ENCODE data around the gene ANKRD50.

ANKRD50 gene

DNA sequence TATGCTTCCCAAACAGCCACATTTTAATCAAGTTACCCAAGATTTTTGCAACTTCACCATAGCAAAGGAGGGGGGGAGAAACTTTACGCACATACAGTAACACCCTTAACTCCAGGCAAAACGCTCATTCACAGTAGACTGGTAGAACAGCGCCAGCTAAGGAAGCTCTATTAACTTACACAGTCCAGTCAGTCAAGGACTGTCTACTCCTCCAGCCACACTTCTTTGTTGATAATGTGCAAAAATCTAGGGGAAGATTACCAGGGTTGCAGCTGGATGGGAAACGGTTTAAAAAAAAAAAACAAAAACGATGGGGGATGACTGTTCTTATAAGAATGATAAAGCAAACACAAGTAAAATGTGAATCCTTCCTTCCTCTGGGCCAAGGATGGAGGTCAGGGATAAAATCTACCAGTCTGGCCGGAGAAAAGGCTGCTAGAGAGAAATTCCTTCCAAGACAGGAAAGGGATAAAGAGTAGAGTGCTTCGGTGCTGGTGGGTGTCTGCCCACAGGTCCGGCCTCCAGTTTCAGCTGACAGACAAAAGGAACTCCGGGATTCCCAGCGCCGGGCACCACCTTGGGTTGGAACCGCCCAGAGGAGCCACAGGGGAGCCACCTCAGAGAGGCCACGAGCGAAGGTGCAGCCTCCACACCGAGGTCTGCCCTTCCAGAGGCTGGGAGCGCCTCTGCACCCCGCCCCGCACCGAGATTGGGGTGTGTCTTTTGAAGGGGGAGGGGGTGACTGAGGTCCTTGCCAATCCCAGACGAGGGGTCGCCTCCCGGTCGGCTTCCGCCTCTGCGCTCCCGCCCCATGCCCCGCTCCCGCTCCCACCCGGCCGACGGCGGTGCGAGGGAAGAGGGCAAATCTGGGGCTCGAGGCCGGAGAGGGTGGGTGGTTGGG is 811 bp downstream of the ANKRD50 start:
- peak; percentile 71 for DNase-seq
- H3K4me3 ChIP-seq (ENCODE audit: low read depth, low read length): peak overlapping the region; percentile 91
- H3K4me1 ChIP-seq: peaks cover 7% of the 10 kb centered on the region; the same call in 1 of the 2 replicates
- no peaks in the 10 kb centered on the region for H3K9me3 ChIP-seq
- H3K27me3 ChIP-seq: no peaks in the 10 kb centered on the region
- TF ChIP-seq, protein P1, sequence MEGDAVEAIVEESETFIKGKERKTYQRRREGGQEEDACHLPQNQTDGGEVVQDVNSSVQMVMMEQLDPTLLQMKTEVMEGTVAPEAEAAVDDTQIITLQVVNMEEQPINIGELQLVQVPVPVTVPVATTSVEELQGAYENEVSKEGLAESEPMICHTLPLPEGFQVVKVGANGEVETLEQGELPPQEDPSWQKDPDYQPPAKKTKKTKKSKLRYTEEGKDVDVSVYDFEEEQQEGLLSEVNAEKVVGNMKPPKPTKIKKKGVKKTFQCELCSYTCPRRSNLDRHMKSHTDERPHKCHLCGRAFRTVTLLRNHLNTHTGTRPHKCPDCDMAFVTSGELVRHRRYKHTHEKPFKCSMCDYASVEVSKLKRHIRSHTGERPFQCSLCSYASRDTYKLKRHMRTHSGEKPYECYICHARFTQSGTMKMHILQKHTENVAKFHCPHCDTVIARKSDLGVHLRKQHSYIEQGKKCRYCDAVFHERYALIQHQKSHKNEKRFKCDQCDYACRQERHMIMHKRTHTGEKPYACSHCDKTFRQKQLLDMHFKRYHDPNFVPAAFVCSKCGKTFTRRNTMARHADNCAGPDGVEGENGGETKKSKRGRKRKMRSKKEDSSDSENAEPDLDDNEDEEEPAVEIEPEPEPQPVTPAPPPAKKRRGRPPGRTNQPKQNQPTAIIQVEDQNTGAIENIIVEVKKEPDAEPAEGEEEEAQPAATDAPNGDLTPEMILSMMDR (IDR thresholded peaks at IDR 0.05; ENCODE audit: low read depth, low read length): peak; percentile 43
- H3K36me3 ChIP-seq: peaks cover 4% of the 10 kb centered on the region; the same call in 1 of the 2 replicates

DNA sequence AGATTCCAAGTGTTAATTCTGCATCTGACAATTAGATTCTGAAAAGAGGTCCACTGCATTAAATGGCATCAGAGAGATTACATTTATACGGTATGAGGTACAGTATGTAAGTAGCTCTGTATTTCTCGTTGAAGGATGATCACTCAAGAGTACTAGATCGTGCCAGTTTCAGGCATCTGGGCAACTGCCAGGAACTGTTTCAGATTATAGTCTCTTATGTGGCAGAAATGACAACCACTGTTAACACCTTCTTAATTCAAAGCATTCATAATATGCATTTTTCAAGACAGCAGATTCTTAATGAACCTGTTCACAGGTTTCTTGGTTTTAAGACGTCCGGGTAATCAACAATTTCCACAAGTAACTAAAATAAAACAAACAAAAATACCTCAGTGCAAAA is 1.6 kb downstream of the ANKRD50 start:
- H3K9me3 ChIP-seq: no peaks in the 10 kb centered on the region
- H3K27me3 ChIP-seq: no peaks in the 10 kb centered on the region
- H3K4me1 ChIP-seq: peaks cover 7% of the 10 kb centered on the region; the same call in 1 of the 2 replicates
- peaks cover 4% of the 10 kb centered on the region; the same call in 1 of the 2 replicates for H3K36me3 ChIP-seq
- no peak for DNase-seq
- TF ChIP-seq, protein P1 (IDR thresholded peaks at IDR 0.05; ENCODE audit: low read depth, low read length): no peak
- peak overlapping the region; percentile 91 for H3K4me3 ChIP-seq (ENCODE audit: low read depth, low read length)

DNA sequence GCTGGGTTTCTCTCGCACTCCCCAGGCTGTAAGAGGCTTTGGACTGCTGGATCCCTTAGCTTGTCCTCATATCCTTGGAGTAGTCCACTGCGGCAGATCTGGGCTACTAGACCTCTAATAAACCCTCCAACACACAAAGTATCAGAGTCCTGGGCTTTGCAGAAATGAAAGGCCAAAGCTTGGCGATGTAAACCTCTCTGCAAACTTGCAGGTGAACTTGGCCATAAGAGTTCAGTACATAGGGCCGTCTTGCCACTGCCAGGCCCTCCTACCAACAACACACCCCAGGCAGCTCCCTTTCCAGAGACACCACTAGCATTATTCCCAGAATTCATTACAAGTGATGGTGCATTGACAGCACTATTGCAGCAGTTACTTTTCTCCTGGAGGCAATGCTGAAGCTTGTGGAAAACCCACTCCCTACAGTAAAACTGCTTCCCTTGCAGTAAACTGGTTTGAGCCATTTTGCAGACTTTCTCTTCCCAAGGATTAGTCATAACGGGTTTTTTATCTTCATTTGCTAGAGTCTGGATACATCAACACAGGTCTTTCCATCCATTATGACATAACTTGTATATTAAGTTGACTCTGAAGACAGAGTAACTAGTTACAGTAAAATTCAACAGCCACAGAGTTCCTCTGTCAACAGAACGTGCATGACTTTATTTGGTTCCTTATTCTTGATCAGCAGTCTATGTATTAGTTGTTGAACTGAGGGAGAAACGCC is 2.4 kb downstream of the ANKRD50 start:
- TF ChIP-seq, protein P1 (IDR thresholded peaks at IDR 0.05; ENCODE audit: low read depth, low read length): no peak
- peaks cover 7% of the 10 kb centered on the region; the same call in 1 of the 2 replicates for H3K4me1 ChIP-seq
- H3K4me3 ChIP-seq (ENCODE audit: low read depth, low read length): peak overlapping the region; percentile 91
- H3K27me3 ChIP-seq: no peaks in the 10 kb centered on the region
- DNase-seq: no peak
- H3K36me3 ChIP-seq: peaks cover 4% of the 10 kb centered on the region; the same call in 1 of the 2 replicates
- no peaks in the 10 kb centered on the region for H3K9me3 ChIP-seq

DNA sequence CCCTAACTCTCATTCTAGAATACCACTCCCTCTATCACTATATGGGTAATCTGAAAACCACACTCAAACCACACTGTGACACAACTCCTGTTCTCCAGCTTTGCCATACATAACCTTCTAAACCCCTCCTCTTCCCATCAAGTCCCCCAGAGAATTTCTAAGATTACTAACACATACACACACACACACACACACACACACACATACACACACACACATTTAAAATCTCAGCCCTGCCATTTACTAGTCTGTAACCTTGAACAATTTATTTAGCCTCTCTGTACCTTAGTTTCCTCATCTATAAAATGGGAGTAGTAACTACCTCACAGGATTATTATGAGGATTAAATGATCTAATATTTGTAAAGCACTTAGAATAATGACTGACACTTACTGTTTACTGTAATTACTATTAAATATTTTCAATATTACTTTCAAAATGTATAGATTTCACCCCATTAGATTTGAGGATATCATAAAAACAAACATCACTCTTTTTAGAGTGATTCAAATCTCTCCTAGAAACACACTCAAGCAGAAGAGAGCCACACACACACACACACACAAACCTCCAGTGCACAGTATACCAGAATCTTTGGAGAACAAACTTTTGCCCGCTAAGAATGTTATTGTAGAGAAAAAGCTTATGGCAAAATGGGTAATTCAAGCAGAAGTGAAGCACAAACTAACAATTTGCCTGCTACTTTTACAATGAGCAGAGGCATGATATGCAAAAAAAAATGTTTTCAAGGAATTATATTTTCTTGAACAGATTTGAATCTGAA is 3.8 kb downstream of the ANKRD50 start:
- peaks cover 16% of the 10 kb centered on the region for H3K4me1 ChIP-seq
- DNase-seq: no peak
- TF ChIP-seq, protein P1 (IDR thresholded peaks at IDR 0.05; ENCODE audit: low read depth, low read length): no peak
- no peak overlapping the region for H3K4me3 ChIP-seq (ENCODE audit: low read depth, low read length)
- H3K36me3 ChIP-seq: peaks cover 4% of the 10 kb centered on the region; the same call in 1 of the 2 replicates
- no peaks in the 10 kb centered on the region for H3K27me3 ChIP-seq
- H3K9me3 ChIP-seq: no peaks in the 10 kb centered on the region

DNA sequence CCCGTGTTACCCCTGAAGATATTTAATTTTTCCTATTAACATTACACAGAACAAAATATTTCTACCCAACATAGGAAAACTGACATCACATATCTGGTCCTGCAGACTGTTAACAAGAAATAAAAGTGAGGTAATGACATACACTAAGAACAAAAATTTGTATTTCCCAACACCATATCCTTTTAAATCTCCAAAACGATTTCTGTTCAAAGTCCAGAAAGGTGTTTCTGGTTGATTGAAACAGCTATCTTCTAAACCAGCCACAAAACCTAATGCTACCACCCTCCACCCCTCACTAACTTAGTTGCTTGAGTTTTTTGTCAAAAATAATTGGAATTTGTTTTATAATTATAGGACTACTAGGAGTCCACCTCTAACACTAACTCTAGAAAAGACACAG is 7.1 kb downstream of the ANKRD50 start:
- Histone ChIP-seq H3K4me3 (ENCODE audit: low read depth, low read length) (no peak overlapping the region), H3K27me3 (no peaks in the 10 kb centered on the region), H3K9me3 (no peaks in the 10 kb centered on the region), H3K36me3 (0 out of 2 replicates have a peak, but pooled peaks cover 4% of the 10 kb centered on the region), H3K4me1 (peaks cover 9% of the 10 kb centered on the region)
- no peak for DNase-seq
- TF ChIP-seq, protein P1 (IDR thresholded peaks at IDR 0.05; ENCODE audit: low read depth, low read length): no peak

All from BE2C (cell line).